Measurements from ENCODE around the gene NEK7. TPM values are rescaled to one million over a fixed set of nuclear protein-coding genes. Genes with fewer than 3 reads are reported as not detected.

NEK7 gene
- total and polyA plus RNA-seq, 2 of the 4 experiments (the other 2 are of a cell fraction): 89.0 to 467 TPM

- Histone ChIP-seq H3K4me3 (ENCODE audit: insufficient read depth, low read depth, low read length) (no peak overlapping the region), H2BK15ac (ENCODE audit: low read depth, low read length) (no peak overlapping the region), H3K27ac (ENCODE audit: insufficient read depth, low read length) (no peak overlapping the region), H3K27me3 (ENCODE audit: control insufficient read depth, insufficient read depth, low read length) (no peaks in the 10 kb centered on the region), H3K4ac (ENCODE audit: low read depth, low read length) (no peak overlapping the region; the same call in 1 of the 2 replicates), H4K20me1 (ENCODE audit: insufficient read depth, low read length) (peaks cover 63% of the 10 kb centered on the region), H3K14ac (replicated peaks; ENCODE audit: low read depth, low read length) (no peak overlapping the region), H3K4me2 (ENCODE audit: low read depth, low read length) (peak overlapping the region; percentile 46), H3K9me3 (ENCODE audit: control insufficient read depth, insufficient read depth, low read length) (no peaks in the 10 kb centered on the region), H3K4me1 (ENCODE audit: control insufficient read depth, insufficient read depth, low read length) (peaks cover 19% of the 10 kb centered on the region), H3K79me1 (ENCODE audit: low read depth in 1 of 2, low read length in 2 of 2) (peaks cover 0 to 56% of the 10 kb centered on the region in 2 experiments; a peak in 2 of 4 replicates), H3K23ac (ENCODE audit: low read depth, low read length) (0 out of 2 replicates have a peak overlapping the region, but pooled peaks have one; percentile 59), H2AFZ (replicated peaks; ENCODE audit: low read length, poor library complexity) (no peak overlapping the region), H3K18ac (ENCODE audit: low read depth, low read length) (no peak overlapping the region), H4K5ac (ENCODE audit: low read depth, low read length) (no peak overlapping the region), H3K56ac (ENCODE audit: extremely low read depth, insufficient read depth, low read length) (no peak overlapping the region), H2BK5ac (ENCODE audit: low read depth, low read length, poor library complexity, severe bottlenecking) (peak overlapping the region; percentile 70), H2AK9ac (replicated peaks; ENCODE audit: low read depth, low read length, poor library complexity) (no peak overlapping the region), H3K9me1 (ENCODE audit: insufficient read depth, low read length) (peaks cover 13% of the 10 kb centered on the region), H4K91ac (ENCODE audit: insufficient read depth, low read depth, low read length) (no peak overlapping the region), H4K8ac (ENCODE audit: low read depth in 2 of 2, low read length in 2 of 2) (no peak overlapping the region; a peak in 1 of 4 replicates), H2BK120ac (ENCODE audit: low read depth, low read length) (no peak overlapping the region), H3K9ac (ENCODE audit: low read depth, low read length) (no peak overlapping the region; the same call in 1 of the 2 replicates), H2BK20ac (ENCODE audit: low read depth, low read length) (0 out of 2 replicates have a peak overlapping the region, but pooled peaks have one; percentile 46), H2AK5ac (ENCODE audit: low read depth, low read length) (peak overlapping the region; percentile 56; the same call in 1 of the 2 replicates), H3K36me3 (ENCODE audit: control insufficient read depth, insufficient read depth, low read length) (no peaks in the 10 kb centered on the region)
- ATAC-seq (ENCODE audit: low read depth) (peak; percentile 36), DNase-seq (peak; percentile 82)
- CTCF ChIA-PET: no interaction called here
- in situ Hi-C loops (cut with MboI; ENCODE audit: low sequenced_read_pairs): no loop called here
- TF ChIP-seq SMC3 (IDR thresholded peaks at IDR 0.05; ENCODE audit: low read depth, low read length) (no peak), MXI1 (IDR thresholded peaks at IDR 0.05; ENCODE audit: borderline replicate concordance, low read depth, low read length) (0 out of 2 replicates have a peak, but pooled peaks have one; percentile 41)
- no TSS peak for BruUV-seq (replicated peaks)
- intact Hi-C loops (cut with micrococcal nuclease): no loop called here
- dilution Hi-C loops (cut with HindIII; ENCODE audit: low sequenced_read_pairs, unreplicated experiment): no loop called here
- WGBS, 2 experiments (ENCODE audit: extremely low coverage in 2 of 2, insufficient read length in 1 of 2): no CpG with 5 or more reads among the region's 5 CpGs
- POLR2A ChIA-PET (ENCODE audit: unreplicated experiment): no interaction called here
Measured at GRCh38 chr1:198175423-198176170, 18.8 kb downstream of the NEK7 start.
